Natural killer cell (primary cell): ENCODE results near the gene NDUFV3. TPM values are rescaled to one million over a fixed set of nuclear protein-coding genes. Genes with fewer than 3 reads are reported as not detected.
"Not testable (repeated sequence)": the region's sequence is repeated elsewhere in the genome, so short reads cannot be mapped to it uniquely, and the experiment has no call there.

Experiments
- ATAC-seq, 3 donors: fragments of 150-1000 bp in 2 of 3; fragments of 200-7000 bp in 1 of 3; cut with Tn5 transposase; 1 replicate in 1 of 3; 2 replicates in 2 of 3; pipeline ENCODE4 v1.10.0; 2021; ENCODE audit warnings: mild to moderate bottlenecking in 2 of 3, moderate library complexity in 2 of 3
- DNase-seq, 2 donors: peaks; one replicate each; pipeline versions ENCODE4 v3.0.0 to v3.0.0-alpha.2; 2013 to 2021; ENCODE audit warnings: mixed read lengths in 1 of 2
- H3K27ac ChIP-seq: one replicate; pipeline ENCODE4 v1.5.1; 2013; ENCODE audit warnings: mild to moderate bottlenecking, low read length
- H3K27me3 ChIP-seq: one replicate; pipeline ENCODE4 v1.6.1; 2013; ENCODE audit warnings: low read length; ENCODE audit not compliant: control insufficient read depth, insufficient read depth
- H3K36me3 ChIP-seq: one replicate; pipeline ENCODE4 v1.6.1; 2013; ENCODE audit warnings: low read length; ENCODE audit not compliant: control insufficient read depth, insufficient read depth
- H3K4me1 ChIP-seq: one replicate; pipeline ENCODE4 v1.6.1; 2013; ENCODE audit warnings: low read length; ENCODE audit not compliant: control insufficient read depth, insufficient read depth
- H3K4me3 ChIP-seq: one replicate; pipeline ENCODE4 v1.5.1; 2013; ENCODE audit warnings: low read length
- H3K9me3 ChIP-seq: one replicate; pipeline ENCODE4 v1.6.1; 2013; ENCODE audit warnings: low read length; ENCODE audit not compliant: control insufficient read depth, insufficient read depth
- H3K27ac Mint-ChIP-seq, 2 donors: one replicate each; pipeline ENCODE4 v1.8.0; 2022; ENCODE audit warnings: mild to moderate bottlenecking in 2 of 2, mixed read lengths in 2 of 2, moderate library complexity in 1 of 2
- H3K27me3 Mint-ChIP-seq, 2 donors: one replicate each; pipeline ENCODE4 v1.8.0; 2022; ENCODE audit warnings: low read depth in 2 of 2, mixed read lengths in 2 of 2
- H3K36me3 Mint-ChIP-seq: one replicate; pipeline ENCODE4 v1.8.0; 2022; ENCODE audit warnings: mixed read lengths
- H3K4me1 Mint-ChIP-seq, 2 donors: one replicate each; pipeline ENCODE4 v1.8.0; 2022; ENCODE audit warnings: mixed read lengths in 2 of 2
- H3K4me3 Mint-ChIP-seq: one replicate; pipeline ENCODE4 v1.8.0; 2022; ENCODE audit warnings: mild to moderate bottlenecking, moderate library complexity, mixed read lengths
- H3K9me3 Mint-ChIP-seq, 2 donors: one replicate each; pipeline ENCODE4 v1.8.0; 2022; ENCODE audit warnings: mixed read lengths in 2 of 2
- CTCF ChIP-seq: fragments of 200-600 bp; IDR thresholded peaks from one replicate; pipeline ENCODE4 v1.8.0; 2022; ENCODE audit warnings: antibody characterized with exemption
- WGBS: methylation state at CpG from one replicate; pipeline ENCODE4 v1.1.7; 2013; ENCODE audit warnings: missing lambda C conversion rate; ENCODE audit not compliant: insufficient coverage; 5-methylcytosine and 5-hydroxymethylcytosine counted together
- intact Hi-C: fragments of 100-400 bp; cut with micrococcal nuclease; formaldehyde crosslinking; loops from one replicate; pipeline ENCODE4 v1.14.2; 2022
- total RNA-seq, 4 donors: library from RNA; stranded (reverse); fragments of 120-200 nt in 1 of 4; gene quantifications; one replicate each; pipeline versions ENCODE4 v1.2.3 to v1.2.4, GENCODE V29; 2013 to 2022

NDUFV3 gene
- total RNA-seq, 3 donors from 2014 or later (not counting 1 experiment from before 2014, with no cell fraction given) = 21.8 to 25.7 (median 23.9) TPM

DNA sequence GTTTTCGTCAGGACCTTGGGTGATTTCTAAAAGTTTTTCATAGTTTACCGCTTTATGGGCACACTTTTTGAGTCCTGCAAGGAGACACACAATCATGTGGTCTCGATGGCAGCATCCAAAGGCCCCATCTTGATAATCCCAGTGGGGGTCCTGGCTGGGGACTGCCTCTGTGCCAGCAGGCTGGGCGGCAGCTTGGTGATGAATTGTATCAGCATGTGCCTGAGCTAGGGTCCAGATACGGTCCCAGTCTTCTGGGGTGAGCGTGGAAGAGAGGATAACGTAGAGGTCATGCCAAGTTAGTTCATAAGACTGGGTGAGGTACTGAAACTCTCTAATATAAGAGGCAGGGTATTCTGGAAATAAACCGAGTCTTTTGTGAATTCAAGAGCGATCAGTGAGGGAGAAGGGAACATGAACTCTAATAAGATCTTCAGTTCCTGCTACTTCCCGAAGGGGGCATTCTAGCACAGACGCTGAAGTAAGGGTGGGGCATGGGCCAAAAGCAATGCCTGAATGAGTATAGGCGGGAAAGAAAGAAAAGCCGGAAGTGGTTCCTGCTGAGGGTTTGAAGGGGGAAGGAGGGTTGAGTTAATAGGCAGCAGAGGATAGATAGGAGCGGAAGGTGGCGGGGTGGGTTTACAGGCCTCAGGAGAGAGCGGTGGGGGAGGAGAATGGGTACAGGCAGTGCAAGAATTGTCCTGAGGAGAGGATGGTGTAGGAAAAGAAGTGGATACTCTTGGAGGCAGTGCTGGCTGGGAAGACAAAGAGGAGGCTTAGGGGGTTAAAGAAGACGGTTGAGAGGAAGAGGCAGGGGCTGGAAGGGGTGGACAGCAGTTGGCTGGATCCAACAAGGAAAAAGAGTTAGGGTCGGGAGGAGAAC is 30.7 kb downstream of the NDUFV3 start:
- 32% methylated on average over 18 of the region's 18 CpGs for WGBS
- intact Hi-C loops = no loop called here
- peak overlapping the region; percentile 18 for H3K4me3 Mint-ChIP-seq
- Histone ChIP-seq H3K36me3 (no peaks in the 10 kb centered on the region), H3K4me1 (peaks cover 10% of the 10 kb centered on the region), H3K27me3 (no peaks in the 10 kb centered on the region), H3K9me3 (no peaks in the 10 kb centered on the region), H3K27ac (no peak overlapping the region), H3K4me3 (no peak overlapping the region)
- H3K4me1 Mint-ChIP-seq = peaks cover 12 to 14% of the 10 kb centered on the region in 2 donors
- ATAC-seq = peak; percentile 75 to 93 (median 92)
- peak; percentile 59 for TF ChIP-seq CTCF
- H3K27me3 Mint-ChIP-seq = no peaks in the 10 kb centered on the region
- no peaks in the 10 kb centered on the region for H3K36me3 Mint-ChIP-seq
- DNase-seq = peak; percentile 32 to 83
- H3K27ac Mint-ChIP-seq = peak overlapping the region; percentile 6 to 66
- no peaks in the 10 kb centered on the region for H3K9me3 Mint-ChIP-seq

- Mint-ChIP-seq H3K27ac (peak overlapping the region in 1 of 2 donors; percentile 66), H3K27me3 (no peaks in the 10 kb centered on the region), H3K36me3 (no peaks in the 10 kb centered on the region), H3K4me3 (peak overlapping the region; percentile 18), H3K9me3 (no peaks in the 10 kb centered on the region), H3K4me1 (peaks cover 12 to 14% of the 10 kb centered on the region in 2 donors)
- no peak for TF ChIP-seq CTCF
- 95% methylated on average over 6 of the region's 6 CpGs for WGBS
- H3K36me3 ChIP-seq = no peaks in the 10 kb centered on the region
- ATAC-seq = no peak
- no peak overlapping the region for H3K27ac ChIP-seq
- no peak overlapping the region for H3K4me3 ChIP-seq
- H3K27me3 ChIP-seq = no peaks in the 10 kb centered on the region
- H3K4me1 ChIP-seq = peaks cover 10% of the 10 kb centered on the region
- intact Hi-C loops = no loop called here
- H3K9me3 ChIP-seq = no peaks in the 10 kb centered on the region
- DNase-seq = no peak
Measured at GRCh38 chr21:42924433-42924751, 31.3 kb downstream of the NDUFV3 start.

GRCh38 chr21:42925114-42925926 is 32.2 kb downstream of the NDUFV3 start, which contains the start of gene ERVH48-1:
ERVH48-1 (minus strand) TSS chr21:42925630; CDS start chr21:42919006, 6,624 bp downstream.
- Histone ChIP-seq H3K36me3 (no peaks in the 10 kb centered on the region), H3K27ac (no peak within 1 kb of the TSS), H3K9me3 (no peaks in the 10 kb centered on the region), H3K4me1 (peaks cover 10% of the 10 kb centered on the region), H3K27me3 (no peaks in the 10 kb centered on the region), H3K4me3 (no peak within 1 kb of the TSS)
- DNase-seq (peak in 1 of 2 donors; percentile 65), ATAC-seq (no peak)
- 90% methylated on average over 29 of the region's 29 CpGs for WGBS
- H3K36me3 Mint-ChIP-seq = no peaks in the 10 kb centered on the region
- H3K27ac Mint-ChIP-seq = peak within 1 kb of the TSS in 1 of 2 donors; percentile 66
- H3K4me1 Mint-ChIP-seq = peaks cover 12 to 14% of the 10 kb centered on the region in 2 donors
- H3K9me3 Mint-ChIP-seq = no peaks in the 10 kb centered on the region
- TF ChIP-seq CTCF = no peak
- intact Hi-C loops = no loop called here
- H3K27me3 Mint-ChIP-seq = no peaks in the 10 kb centered on the region
- H3K4me3 Mint-ChIP-seq = no peak within 1 kb of the TSS

- H3K27me3 ChIP-seq, H3K36me3 Mint-ChIP-seq, H3K4me3 Mint-ChIP-seq, H3K36me3 ChIP-seq, H3K27ac Mint-ChIP-seq, H3K27ac ChIP-seq, H3K4me3 ChIP-seq, H3K27me3 Mint-ChIP-seq, ATAC-seq, H3K9me3 ChIP-seq, DNase-seq, intact Hi-C loops, H3K9me3 Mint-ChIP-seq: not testable (repeated sequence)
- peaks cover 10% of the 10 kb centered on the region for H3K4me1 ChIP-seq
- WGBS = 96% methylated on average over 23 of the region's 23 CpGs
- peaks cover 12 to 14% of the 10 kb centered on the region in 2 donors for H3K4me1 Mint-ChIP-seq
Measured at GRCh38 chr21:42927474-42928200, 34.5 kb downstream of the NDUFV3 start.
